Measurements from ENCODE around the gene HTT. TPM values are rescaled to one million over a fixed set of nuclear protein-coding genes. Genes with fewer than 3 reads are reported as not detected.

HTT gene
- 10 to 100 TPM; 41.3 to 51.5 TPM for total RNA-seq
- 10 to 100 TPM; 38.9 to 40.5 TPM for polyA plus RNA-seq (ENCODE audit: insufficient read length in 2 of 2)
- long read RNA-seq, donor 1: 0 reads
- long read RNA-seq, donor 2: 0 reads
- long read RNA-seq, donor 3: 0 reads
- long read RNA-seq, donor 4: 0 reads

- Histone ChIP-seq H3K4me1 (ENCODE audit: control insufficient read depth, insufficient read depth, low read length) (peaks cover 14% of the 10 kb centered on the region), H3K9me3 (ENCODE audit: control insufficient read depth, insufficient read depth, low read length) (no peaks in the 10 kb centered on the region), H3K27me3 (ENCODE audit: control insufficient read depth, insufficient read depth, low read length) (no peaks in the 10 kb centered on the region), H3K27ac (ENCODE audit: low read depth, low read length) (peak within 1 kb of the TSS; percentile 96), H3K36me3 (ENCODE audit: control insufficient read depth, insufficient read depth, low read length) (no peaks in the 10 kb centered on the region), H3K4me3 (ENCODE audit: low read depth, low read length) (peak within 1 kb of the TSS; percentile 83)
- WGBS (ENCODE audit: insufficient coverage): under 1% methylated on average over 56 of the region's 81 CpGs
- peak; percentile 92 to 99 (median 96) for DNase-seq (ENCODE audit: low read depth in 4 of 6, low spot score in 6 of 6)
These were observed at the start of gene HTT, which contains the start of gene HTT-AS for GRCh38 chr4:3074078-3074845. Gene HTT, plus strand, starts transcription at chr4:3074681. Its CDS starts 145 bp downstream, at chr4:3074826. Gene HTT-AS, minus strand, starts transcription at chr4:3074538.

GRCh38 chr4:3025881-3026280 lies 48.6 kb upstream of the HTT start:
- Histone ChIP-seq H3K4me1 (ENCODE audit: control insufficient read depth, insufficient read depth, low read length) (no peaks in the 10 kb centered on the region), H3K36me3 (ENCODE audit: control insufficient read depth, insufficient read depth, low read length) (peaks cover 36% of the 10 kb centered on the region), H3K27me3 (ENCODE audit: control insufficient read depth, insufficient read depth, low read length) (no peaks in the 10 kb centered on the region), H3K9me3 (ENCODE audit: control insufficient read depth, insufficient read depth, low read length) (no peaks in the 10 kb centered on the region), H3K4me3 (ENCODE audit: low read depth, low read length) (no peak overlapping the region), H3K27ac (ENCODE audit: low read depth, low read length) (no peak overlapping the region)
- DNase-seq (ENCODE audit: low read depth in 4 of 6, low spot score in 6 of 6): no peak
- 91% methylated on average over 17 of the region's 21 CpGs for WGBS (ENCODE audit: insufficient coverage)

GRCh38 chr4:3026540-3026939 lies 47.9 kb upstream of the HTT start:
- Histone ChIP-seq H3K36me3 (ENCODE audit: control insufficient read depth, insufficient read depth, low read length) (peaks cover 39% of the 10 kb centered on the region), H3K4me3 (ENCODE audit: low read depth, low read length) (no peak overlapping the region), H3K9me3 (ENCODE audit: control insufficient read depth, insufficient read depth, low read length) (no peaks in the 10 kb centered on the region), H3K27ac (ENCODE audit: low read depth, low read length) (no peak overlapping the region), H3K4me1 (ENCODE audit: control insufficient read depth, insufficient read depth, low read length) (no peaks in the 10 kb centered on the region), H3K27me3 (ENCODE audit: control insufficient read depth, insufficient read depth, low read length) (no peaks in the 10 kb centered on the region)
- no peak for DNase-seq (ENCODE audit: low read depth in 4 of 6, low spot score in 6 of 6)
- WGBS (ENCODE audit: insufficient coverage): 97% methylated on average over 8 of the region's 9 CpGs

GRCh38 chr4:3029464-3029863 lies 45.0 kb upstream of the HTT start:
- no peak overlapping the region for H3K27ac ChIP-seq (ENCODE audit: low read depth, low read length)

GRCh38 chr4:3030566-3031356 lies 43.7 kb upstream of the HTT start:
- H3K4me1 ChIP-seq (ENCODE audit: control insufficient read depth, insufficient read depth, low read length): no peaks in the 10 kb centered on the region
- 80% methylated on average over 18 of the region's 18 CpGs for WGBS (ENCODE audit: insufficient coverage)
- H3K27me3 ChIP-seq (ENCODE audit: control insufficient read depth, insufficient read depth, low read length): no peaks in the 10 kb centered on the region
- peaks cover 39% of the 10 kb centered on the region for H3K36me3 ChIP-seq (ENCODE audit: control insufficient read depth, insufficient read depth, low read length)
- H3K9me3 ChIP-seq (ENCODE audit: control insufficient read depth, insufficient read depth, low read length): no peaks in the 10 kb centered on the region
- no peak overlapping the region for H3K4me3 ChIP-seq (ENCODE audit: low read depth, low read length)
- no peak for DNase-seq (ENCODE audit: low read depth in 4 of 6, low spot score in 6 of 6)
- no peak overlapping the region for H3K27ac ChIP-seq (ENCODE audit: low read depth, low read length)

More at GRCh38 chr4:3029464-3029863, 45.0 kb upstream of the HTT start:
- Histone ChIP-seq H3K9me3 (ENCODE audit: control insufficient read depth, insufficient read depth, low read length) (no peaks in the 10 kb centered on the region), H3K27me3 (ENCODE audit: control insufficient read depth, insufficient read depth, low read length) (no peaks in the 10 kb centered on the region), H3K4me1 (ENCODE audit: control insufficient read depth, insufficient read depth, low read length) (no peaks in the 10 kb centered on the region), H3K36me3 (ENCODE audit: control insufficient read depth, insufficient read depth, low read length) (peaks cover 37% of the 10 kb centered on the region), H3K4me3 (ENCODE audit: low read depth, low read length) (no peak overlapping the region)
- WGBS (ENCODE audit: insufficient coverage): 96% methylated on average over 9 of the region's 9 CpGs
- DNase-seq (ENCODE audit: low read depth in 4 of 6, low spot score in 6 of 6): no peak

GRCh38 chr4:3031357-3032082 lies 43.0 kb upstream of the HTT start:
- Histone ChIP-seq H3K9me3 (ENCODE audit: control insufficient read depth, insufficient read depth, low read length) (no peaks in the 10 kb centered on the region), H3K36me3 (ENCODE audit: control insufficient read depth, insufficient read depth, low read length) (peaks cover 39% of the 10 kb centered on the region), H3K27ac (ENCODE audit: low read depth, low read length) (no peak overlapping the region), H3K4me3 (ENCODE audit: low read depth, low read length) (no peak overlapping the region), H3K4me1 (ENCODE audit: control insufficient read depth, insufficient read depth, low read length) (no peaks in the 10 kb centered on the region), H3K27me3 (ENCODE audit: control insufficient read depth, insufficient read depth, low read length) (no peaks in the 10 kb centered on the region)
- DNase-seq (ENCODE audit: low read depth in 4 of 6, low spot score in 6 of 6): no peak
- WGBS (ENCODE audit: insufficient coverage): 60% methylated on average over 11 of the region's 12 CpGs

- no peak for DNase-seq (ENCODE audit: low read depth in 4 of 6, low spot score in 6 of 6)
- 88% methylated on average over 6 of the region's 8 CpGs for WGBS (ENCODE audit: insufficient coverage)
- H3K4me3 ChIP-seq (ENCODE audit: low read depth, low read length): no peak overlapping the region
- H3K36me3 ChIP-seq (ENCODE audit: control insufficient read depth, insufficient read depth, low read length): peaks cover 29% of the 10 kb centered on the region
- no peak overlapping the region for H3K27ac ChIP-seq (ENCODE audit: low read depth, low read length)
- peaks cover 6% of the 10 kb centered on the region for H3K4me1 ChIP-seq (ENCODE audit: control insufficient read depth, insufficient read depth, low read length)
- H3K9me3 ChIP-seq (ENCODE audit: control insufficient read depth, insufficient read depth, low read length): no peaks in the 10 kb centered on the region
- no peaks in the 10 kb centered on the region for H3K27me3 ChIP-seq (ENCODE audit: control insufficient read depth, insufficient read depth, low read length)
These were observed 40.2 kb upstream of the HTT start for GRCh38 chr4:3034231-3034630.

GRCh38 chr4:3035249-3035648 lies 39.2 kb upstream of the HTT start:
- WGBS (ENCODE audit: insufficient coverage): 92% methylated on average over 7 of the region's 8 CpGs
- no peaks in the 10 kb centered on the region for H3K9me3 ChIP-seq (ENCODE audit: control insufficient read depth, insufficient read depth, low read length)
- no peak overlapping the region for H3K4me3 ChIP-seq (ENCODE audit: low read depth, low read length)
- H3K27ac ChIP-seq (ENCODE audit: low read depth, low read length): no peak overlapping the region
- H3K27me3 ChIP-seq (ENCODE audit: control insufficient read depth, insufficient read depth, low read length): no peaks in the 10 kb centered on the region
- H3K36me3 ChIP-seq (ENCODE audit: control insufficient read depth, insufficient read depth, low read length): peaks cover 21% of the 10 kb centered on the region
- no peak for DNase-seq (ENCODE audit: low read depth in 4 of 6, low spot score in 6 of 6)
- peaks cover 6% of the 10 kb centered on the region for H3K4me1 ChIP-seq (ENCODE audit: control insufficient read depth, insufficient read depth, low read length)

GRCh38 chr4:3035674-3036073 lies 38.8 kb upstream of the HTT start:
- WGBS (ENCODE audit: insufficient coverage): 87% methylated on average over 5 of the region's 6 CpGs
- Histone ChIP-seq H3K36me3 (ENCODE audit: control insufficient read depth, insufficient read depth, low read length) (peaks cover 18% of the 10 kb centered on the region), H3K27me3 (ENCODE audit: control insufficient read depth, insufficient read depth, low read length) (no peaks in the 10 kb centered on the region), H3K9me3 (ENCODE audit: control insufficient read depth, insufficient read depth, low read length) (no peaks in the 10 kb centered on the region), H3K4me3 (ENCODE audit: low read depth, low read length) (no peak overlapping the region), H3K27ac (ENCODE audit: low read depth, low read length) (no peak overlapping the region), H3K4me1 (ENCODE audit: control insufficient read depth, insufficient read depth, low read length) (peaks cover 6% of the 10 kb centered on the region)
- DNase-seq (ENCODE audit: low read depth in 4 of 6, low spot score in 6 of 6): no peak
